B cell (primary cell): ENCODE data around the gene VHLL.

ENCODE experiments used
- CTCF ChIP-seq: fragments of 200-600 bp; IDR thresholded peaks from one replicate; pipeline ENCODE4 v1.8.0; 2022; ENCODE audit warnings: antibody characterized with exemption, mild to moderate bottlenecking
- EZH2 ChIP-seq: IDR thresholded peaks from 2 replicates; pipeline ENCODE4 v1.6.1; 2012; ENCODE audit warnings: borderline replicate concordance, low read depth, mild to moderate bottlenecking, moderate library complexity, low read length; ENCODE audit not compliant: insufficient read depth, poor library complexity, severe bottlenecking

GRCh38 chr1:156262461-156263287, 36.4 kb downstream of the VHLL start:
- TF ChIP-seq CTCF (no peak), EZH2 (no peak)
